Activated CD8-positive, alpha-beta memory T cell treated with anti-CD3 and anti-CD28 coated beads for 36 hours (primary cell): ENCODE data around the gene OR12D1. TPM values are rescaled to one million over a fixed set of nuclear protein-coding genes. Genes with fewer than 3 reads are reported as not detected.
"Not testable (repeated sequence)": the region's sequence is repeated elsewhere in the genome, so short reads cannot be mapped to it uniquely, and the experiment has no call there.

Experiments used
- CTCF ChIA-PET: fragments of 350-600 bp; sonication (Branson Sonifier 250); formaldehyde crosslinking; loops from one replicate; lab custom pipeline; 2021; ENCODE audit warnings: antibody characterized with exemption; lab: Charles Lee
- POLR2A ChIA-PET: fragments of 350-600 bp; sonication (Branson Sonifier 250); formaldehyde crosslinking; loops from one replicate; lab custom pipeline; 2021; ENCODE audit warnings: antibody characterized with exemption; lab: Charles Lee
- total RNA-seq, 2 experiments: library from RNA; stranded (reverse); gene quantifications; one replicate each; pipeline ENCODE4 v1.2.3, GENCODE V29; 2021

The OR12D1 gene
- total RNA-seq, result not detected

DNA sequence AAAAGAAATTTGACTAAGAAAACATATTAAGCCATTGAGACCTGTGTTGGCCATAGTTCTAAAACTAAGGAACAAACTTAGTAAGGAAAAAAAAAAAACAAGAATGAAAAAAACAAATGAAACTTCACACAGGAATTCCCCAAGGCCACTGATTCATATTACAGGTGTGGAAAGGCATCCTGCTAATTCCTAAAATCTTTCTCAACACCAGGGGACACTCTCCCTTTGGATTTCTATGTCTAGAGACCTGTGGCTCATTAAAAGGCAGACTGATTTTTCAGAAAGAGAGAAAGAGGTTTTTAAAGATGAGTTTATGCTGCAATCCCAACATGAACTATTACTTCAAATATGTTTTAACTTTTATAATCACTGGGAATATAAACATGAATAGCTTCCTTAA lies at the start of gene OR12D1:
TSS of gene OR12D1 (plus strand) at position 341 of the 400 bp plus-strand sequence.
- CTCF ChIA-PET, result no interaction called here
- POLR2A ChIA-PET, result no interaction called here

DNA sequence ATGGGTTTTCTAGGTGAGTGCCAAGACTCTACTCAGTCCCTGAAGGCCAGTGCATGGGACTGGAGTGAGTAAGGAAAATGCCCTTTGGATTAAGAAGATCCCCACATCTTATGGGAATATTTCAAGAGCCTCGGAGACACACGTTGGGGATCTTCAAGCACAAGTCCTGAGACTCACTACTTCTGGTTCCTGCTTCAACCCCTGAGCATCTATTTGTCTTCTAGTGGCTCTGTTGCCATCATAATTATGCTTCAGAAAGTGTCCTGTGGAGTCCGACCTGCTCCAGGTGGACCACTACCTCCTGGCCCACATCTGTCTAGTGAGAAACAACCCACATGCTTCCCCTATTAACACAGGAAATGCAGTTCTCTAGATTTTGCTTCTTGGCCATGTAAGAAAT lies 46.0 kb upstream of the OR12D1 start, which contains the start of gene OR5V1:
TSS of gene OR5V1 (minus strand) at position 101 of the 400 bp plus-strand sequence. CDS start 12,670 bp downstream, outside the sequence.
- CTCF ChIA-PET, result no interaction called here
- POLR2A ChIA-PET, result no interaction called here

DNA sequence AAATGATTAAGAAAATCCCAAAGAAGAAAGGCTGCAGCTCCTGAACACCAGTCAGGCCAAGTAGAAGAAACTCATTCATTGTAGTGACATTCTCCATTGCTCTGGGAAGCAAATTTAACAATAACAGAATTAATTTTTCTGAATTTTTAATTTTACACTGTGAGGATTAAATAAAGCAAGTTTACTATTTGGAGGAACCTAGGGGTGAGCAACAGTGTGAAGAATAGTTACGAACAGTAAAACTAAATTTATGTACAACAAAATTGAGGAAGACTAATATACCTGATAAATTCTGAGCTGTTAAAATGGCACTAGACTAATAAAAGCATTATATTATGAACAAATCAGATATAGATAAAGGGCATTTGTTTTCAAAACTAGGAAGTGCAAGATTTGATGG lies 39.5 kb upstream of the OR12D1 start, which contains the start of gene OR12D3:
TSS of gene OR12D3 (minus strand) at position 101 of the 400 bp plus-strand sequence. CDS start at position 97, 4 bp downstream.
- ChIA-PET POLR2A (no interaction called here), CTCF (no interaction called here)

DNA sequence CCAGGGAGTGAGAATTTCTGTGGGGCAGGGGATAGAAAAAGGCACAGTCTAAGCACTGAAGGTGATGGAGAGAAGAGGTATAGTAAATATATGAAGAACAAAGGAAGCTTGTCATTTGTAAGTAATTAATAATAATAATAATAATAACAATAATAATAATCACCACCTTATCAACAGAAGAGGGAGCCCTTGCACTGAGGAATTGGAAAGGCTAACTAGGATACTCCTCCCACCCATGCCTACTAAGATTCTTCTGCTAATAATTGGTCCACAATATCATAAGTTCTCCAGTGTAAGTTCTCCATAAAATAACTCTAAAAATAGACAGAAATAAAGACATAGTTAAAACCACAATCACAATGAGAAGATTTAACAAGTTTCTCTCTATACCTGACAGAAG lies 38.7 kb upstream of the OR12D1 start:
- CTCF ChIA-PET, result no interaction called here

DNA sequence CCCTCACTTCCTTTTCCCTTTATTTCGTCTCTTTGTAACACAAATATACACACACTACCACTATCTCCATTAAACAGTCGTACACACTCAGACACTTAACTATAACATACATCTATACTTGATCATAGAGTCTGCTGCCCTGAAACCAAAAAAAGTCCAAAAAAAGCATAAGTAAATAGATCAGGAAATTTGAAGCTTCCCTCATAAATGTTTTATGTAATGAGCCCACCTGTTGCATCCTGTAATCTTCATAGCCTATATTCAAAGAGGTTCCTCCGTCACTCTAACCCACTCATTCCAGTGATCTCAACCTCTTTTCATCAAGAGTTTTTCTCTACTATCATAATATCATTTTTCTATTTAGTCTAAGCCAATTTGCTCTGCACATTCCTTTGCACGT lies 26.2 kb upstream of the OR12D1 start:
- POLR2A ChIA-PET, result no interaction called here
- CTCF ChIA-PET, result no interaction called here

More for the DNA sequence above, 38.7 kb upstream of the OR12D1 start:
- POLR2A ChIA-PET, result no interaction called here

DNA sequence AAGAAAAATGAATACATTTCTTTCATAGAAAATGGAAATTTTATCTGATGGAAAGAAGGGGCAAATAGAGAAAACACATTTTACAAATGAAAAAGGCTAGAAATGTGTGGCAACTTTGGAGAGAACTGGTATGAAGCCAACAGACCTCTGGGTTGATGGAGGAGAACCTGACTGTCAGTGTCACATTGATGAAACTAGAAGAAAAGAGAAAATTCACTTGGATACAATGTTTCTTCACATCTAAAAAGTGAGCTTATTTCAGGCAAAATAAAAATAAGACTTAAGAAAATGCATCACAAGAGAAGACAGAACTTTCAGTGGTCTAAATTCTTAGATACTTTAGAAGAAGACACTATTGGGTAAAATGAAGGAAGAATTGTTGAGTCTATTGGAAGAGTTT lies 19.4 kb upstream of the OR12D1 start, which contains the start of gene OR12D2:
TSS of gene OR12D2 (plus strand) at position 301 of the 400 bp plus-strand sequence. CDS start 1,069 bp downstream, outside the sequence.
- ChIA-PET POLR2A (no interaction called here), CTCF (no interaction called here)

DNA sequence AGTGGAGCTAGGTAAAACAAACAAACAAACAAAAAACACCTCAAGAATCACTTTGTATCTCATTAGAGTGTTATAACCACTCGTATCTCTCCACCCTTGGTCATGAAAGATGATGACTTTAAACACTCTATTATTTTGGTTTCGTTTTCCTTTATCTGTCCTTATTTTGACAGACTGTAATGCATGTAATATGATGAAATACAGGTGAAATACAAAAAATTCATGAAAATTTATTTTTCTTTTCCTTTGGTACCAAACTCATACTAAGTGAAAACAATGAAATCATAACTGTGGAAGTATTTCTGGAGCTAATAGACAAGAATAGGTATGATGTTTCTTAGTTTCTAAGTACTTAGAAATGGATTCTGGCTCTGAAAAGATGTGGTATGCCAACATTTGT lies 15.2 kb upstream of the OR12D1 start:
- POLR2A ChIA-PET, result no interaction called here
- CTCF ChIA-PET, result no interaction called here

DNA sequence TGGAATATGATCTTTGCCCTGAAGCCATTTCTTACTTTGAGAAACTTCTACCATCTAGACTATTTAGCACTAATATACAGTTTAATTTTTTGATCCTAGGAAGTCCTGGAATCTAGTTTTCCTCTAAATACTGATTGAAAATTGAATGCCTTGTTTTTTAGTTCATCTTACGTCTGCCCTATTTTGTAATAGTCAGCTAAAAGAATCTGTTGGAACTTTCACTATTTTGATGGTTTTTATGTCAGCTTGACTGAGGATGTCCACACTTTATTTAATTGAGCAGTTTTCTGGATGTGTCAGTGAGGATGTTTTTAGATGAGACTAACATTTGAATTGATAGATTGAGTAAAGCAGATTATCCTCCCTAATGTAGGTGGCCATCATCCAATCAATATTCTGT lies 10.9 kb upstream of the OR12D1 start:
- ChIA-PET POLR2A (no interaction called here), CTCF (no interaction called here)

DNA sequence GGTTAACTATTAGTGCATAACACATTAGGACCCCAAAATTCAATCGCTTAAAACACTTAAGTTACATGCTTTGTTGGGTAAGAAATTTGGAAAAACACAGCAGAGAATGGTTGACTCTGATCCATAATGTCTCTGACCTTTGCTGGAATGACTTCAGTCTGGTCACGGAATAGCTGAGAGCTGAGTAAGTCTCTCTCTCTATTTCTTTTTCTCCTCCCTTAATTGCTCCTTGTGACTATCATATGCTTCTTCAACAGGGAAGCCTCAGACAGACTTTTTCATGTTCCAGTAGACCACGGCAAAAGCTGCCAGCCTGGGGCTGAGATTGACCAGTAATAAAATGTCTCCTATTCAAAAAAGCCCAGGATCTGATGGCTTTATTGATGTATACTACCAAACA lies 4.8 kb downstream of the OR12D1 start:
- ChIA-PET CTCF (no interaction called here), POLR2A (no interaction called here)

DNA sequence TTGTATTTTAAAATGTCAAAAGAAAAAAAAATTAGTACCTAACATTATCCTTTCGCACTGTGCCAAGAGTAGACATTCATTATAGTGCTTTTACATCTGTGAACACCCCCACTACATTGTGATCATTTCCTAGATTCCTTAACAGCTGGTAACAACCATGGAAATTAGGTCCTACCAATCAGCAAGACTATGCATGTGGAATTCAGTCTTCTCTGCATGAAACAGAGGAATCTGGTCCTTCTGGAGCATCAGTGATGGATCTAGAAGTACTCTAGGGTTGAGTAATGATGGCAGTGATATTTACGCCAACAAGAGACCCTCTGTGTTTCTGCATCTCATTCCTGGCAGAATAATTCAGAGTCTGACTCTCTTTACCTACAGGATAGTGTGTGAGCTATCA lies 9.4 kb downstream of the OR12D1 start:
- ChIA-PET CTCF (no interaction called here), POLR2A (no interaction called here)

DNA sequence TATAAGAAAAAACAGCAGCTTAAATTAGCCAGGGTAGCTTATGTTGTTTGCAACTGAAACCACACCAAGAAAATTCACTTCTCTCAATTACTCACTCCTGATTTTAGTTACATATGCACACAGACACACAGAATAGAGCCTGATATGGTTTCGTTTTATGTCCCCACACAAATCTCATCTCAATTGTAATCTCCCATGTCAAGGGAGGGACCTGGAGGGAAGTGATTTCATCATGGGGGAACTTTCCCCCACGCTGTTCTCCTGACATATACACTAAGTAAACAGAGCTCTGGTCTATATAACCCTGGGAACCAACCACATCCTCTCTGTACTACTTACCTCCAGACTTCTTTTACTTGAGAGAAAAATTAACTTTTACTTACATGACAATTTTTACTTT lies 9.8 kb downstream of the OR12D1 start:
- POLR2A ChIA-PET, result no interaction called here

DNA sequence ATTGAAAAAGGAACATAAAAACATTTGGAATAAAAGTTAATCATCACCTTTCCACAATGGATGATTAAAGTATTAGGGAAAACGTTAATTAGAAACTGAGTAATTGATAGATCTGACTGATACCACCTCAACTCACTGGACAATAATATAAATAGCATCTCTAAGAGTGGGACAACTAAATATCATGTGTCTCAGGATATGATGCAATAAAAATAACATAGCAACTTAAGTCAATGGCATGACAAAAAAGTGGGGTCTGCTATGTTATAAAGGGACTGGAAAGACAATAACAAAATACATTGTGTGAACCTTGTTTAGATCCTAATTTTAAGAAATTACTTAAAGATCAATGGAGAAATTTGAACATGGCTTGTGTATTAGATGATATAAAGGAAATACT lies 10.3 kb downstream of the OR12D1 start:
- ChIA-PET POLR2A (no interaction called here), CTCF (no interaction called here)

More for the DNA sequence above, 9.8 kb downstream of the OR12D1 start:
- CTCF ChIA-PET, result no interaction called here

DNA sequence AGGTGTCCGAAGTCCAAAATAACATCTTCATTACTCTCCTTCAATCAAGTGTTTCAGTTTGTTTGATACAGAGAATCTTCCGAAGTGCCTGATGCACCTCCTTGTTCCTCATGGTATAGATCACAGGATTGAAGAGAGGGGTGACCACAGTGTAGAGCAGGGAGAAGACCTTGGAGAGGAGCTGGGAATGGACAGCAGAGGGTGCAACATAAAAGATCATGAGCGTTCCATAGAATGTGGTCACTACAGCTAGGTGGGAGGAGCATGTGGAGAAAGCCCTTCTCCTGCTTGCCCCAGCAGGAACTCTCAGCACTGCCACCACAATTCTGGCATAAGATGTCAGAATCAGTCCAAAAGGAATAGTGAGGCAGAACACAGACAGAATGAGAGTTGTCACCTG lies 11.9 kb downstream of the OR12D1 start:
- POLR2A ChIA-PET, result no interaction called here
- CTCF ChIA-PET, result no interaction called here

DNA sequence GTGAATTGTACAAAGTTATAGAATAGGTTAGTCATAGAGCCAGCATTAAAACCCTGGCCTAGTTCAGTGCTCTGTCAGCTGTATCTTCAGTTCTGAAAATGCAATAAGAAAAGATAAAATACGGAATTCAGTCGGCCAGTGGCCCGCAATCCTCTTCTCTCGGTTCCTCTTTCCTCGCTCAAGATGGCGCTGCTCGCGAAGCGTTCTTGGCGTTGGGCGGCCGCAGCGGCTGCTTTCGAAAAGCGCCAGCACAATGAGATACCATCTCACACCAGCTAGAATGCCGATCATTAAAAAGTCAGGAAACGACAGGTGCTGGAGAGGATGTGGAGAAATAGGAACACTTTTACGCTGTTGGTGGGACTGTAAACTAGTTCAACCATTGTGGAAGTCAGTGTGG lies 22.0 kb downstream of the OR12D1 start:
- CTCF ChIA-PET, POLR2A ChIA-PET: not testable (repeated sequence)

DNA sequence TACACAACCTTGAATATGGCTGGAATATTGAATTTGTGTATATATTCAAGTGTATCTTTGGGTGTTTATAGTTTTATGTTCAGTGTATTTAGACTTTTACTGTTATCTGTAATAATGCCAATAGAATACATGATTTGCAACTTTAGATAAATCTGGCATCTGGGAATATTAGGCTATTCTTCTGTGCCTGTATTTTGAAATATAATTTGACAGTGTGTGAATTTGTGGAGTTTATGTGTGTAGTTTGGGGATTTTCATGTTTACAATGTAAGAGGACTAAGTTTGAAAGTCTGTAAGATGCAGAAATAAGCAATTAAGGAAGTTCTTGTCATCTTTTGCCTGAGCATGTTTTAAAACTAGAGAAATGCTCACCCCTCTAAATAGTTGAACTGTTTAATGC lies 24.3 kb downstream of the OR12D1 start, which contains the start of gene OR10C1:
TSS of gene OR10C1 (plus strand) at position 301 of the 400 bp plus-strand sequence. CDS start 710 bp downstream, outside the sequence.
- ChIA-PET CTCF (no interaction called here), POLR2A (no interaction called here)

DNA sequence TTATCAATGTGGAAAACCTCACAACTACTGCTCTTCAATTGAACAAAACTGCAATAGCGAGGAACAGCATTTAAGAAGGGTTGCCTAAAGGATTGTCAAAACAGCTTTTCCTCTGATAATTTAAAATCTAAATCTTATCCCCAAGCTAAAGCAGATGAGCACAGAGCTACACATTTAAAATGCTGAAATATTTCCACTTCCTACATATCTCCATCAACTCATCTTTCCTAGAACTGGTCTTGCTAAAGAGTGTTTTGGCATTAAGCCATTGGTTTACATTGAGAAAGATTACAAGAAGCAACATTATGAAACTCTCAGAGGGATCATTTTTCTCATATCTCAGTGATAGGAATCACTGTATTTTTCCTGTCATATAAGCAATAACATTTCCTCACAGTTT lies 28.0 kb downstream of the OR12D1 start:
- ChIA-PET POLR2A (no interaction called here), CTCF (no interaction called here)

DNA sequence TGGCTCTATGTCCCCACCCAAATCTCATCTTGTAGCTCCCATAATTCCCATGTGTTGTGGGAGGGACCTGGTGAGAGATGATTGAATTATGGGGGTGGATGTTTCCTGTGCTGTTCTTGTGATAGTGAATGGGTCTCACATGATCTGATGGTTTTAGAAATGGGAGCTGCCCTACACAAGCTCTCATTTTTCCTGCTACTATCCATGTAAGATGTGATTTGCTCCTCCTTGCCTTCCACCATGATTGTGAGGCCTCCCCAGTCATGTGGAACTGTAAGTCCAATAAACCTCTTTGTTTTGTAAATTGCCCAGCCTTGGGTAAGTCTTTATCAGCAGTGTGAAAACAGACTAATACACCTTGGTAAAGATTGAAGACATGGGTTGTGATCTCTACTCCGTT lies 29.3 kb downstream of the OR12D1 start:
- POLR2A ChIA-PET, CTCF ChIA-PET: not testable (repeated sequence)

DNA sequence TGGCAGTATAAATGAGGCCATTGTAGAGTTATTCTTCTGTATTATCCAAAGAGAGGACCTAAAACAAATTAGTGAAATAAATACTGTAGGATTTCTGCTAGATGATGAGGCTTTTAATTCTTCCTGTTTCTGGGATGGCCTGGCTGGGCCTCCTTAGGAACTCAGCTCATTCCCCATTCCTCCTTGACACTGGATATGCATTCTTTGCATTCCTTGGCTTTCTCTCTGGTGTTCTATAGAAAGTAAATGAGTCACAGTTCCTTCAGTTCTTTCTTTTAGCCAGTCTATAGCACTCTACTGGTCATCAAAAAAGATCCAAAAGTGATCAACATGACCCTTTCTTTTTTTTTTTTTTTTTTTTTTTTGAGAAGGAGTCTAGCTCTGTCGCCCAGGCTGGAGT lies 32.9 kb downstream of the OR12D1 start:
- ChIA-PET POLR2A (no interaction called here), CTCF (no interaction called here)

DNA sequence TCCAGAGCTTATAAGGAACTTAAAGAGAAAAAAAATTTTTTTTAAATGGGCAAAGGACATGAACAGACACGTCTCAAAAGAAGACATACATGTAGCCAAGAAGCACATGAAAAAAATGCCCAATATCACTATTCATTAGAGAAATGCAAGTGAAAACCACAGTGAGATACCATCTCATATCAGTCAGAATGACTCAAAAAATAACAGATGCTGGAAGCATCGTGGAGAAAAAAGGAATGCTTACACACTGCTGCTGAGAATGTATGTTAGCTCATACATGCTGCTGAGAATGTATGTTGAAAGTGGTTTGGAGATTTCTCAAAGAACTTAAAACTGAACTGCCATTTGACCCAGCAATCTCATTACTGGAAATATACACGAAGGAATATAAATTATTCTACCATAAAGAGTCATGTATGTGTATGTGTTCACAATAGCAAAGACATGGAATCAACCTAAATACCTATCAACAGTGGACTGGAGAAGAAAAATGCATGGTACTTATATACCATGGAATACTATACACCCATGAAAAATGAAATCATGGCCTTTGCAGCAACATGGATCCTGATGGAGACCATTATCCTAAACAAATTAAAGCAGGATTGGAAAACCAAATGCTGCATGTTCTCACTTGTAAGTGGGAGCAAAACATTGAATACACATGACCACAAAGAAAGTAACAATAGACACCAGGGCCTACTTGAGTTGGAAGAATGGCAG lies 36.9 kb downstream of the OR12D1 start:
- ChIA-PET POLR2A (no interaction called here), CTCF (no interaction called here)

DNA sequence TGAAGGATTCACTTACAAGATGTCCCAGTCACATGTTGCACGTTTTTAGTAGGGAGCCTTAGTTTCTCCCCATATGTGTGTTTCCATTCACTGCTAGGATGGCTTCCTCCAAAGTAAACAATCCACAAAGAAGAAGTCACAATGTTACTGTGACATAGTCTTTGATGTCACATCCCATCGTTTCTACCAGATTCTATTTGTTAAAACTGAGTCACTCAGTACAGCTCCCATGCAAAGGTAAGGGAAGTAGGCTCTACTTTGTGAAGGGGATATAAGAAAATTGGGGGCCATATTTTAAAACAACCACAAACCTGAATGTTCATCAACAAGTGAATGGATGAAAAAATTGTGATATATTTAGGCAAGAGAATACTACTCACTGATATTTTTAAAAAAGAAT lies 42.2 kb downstream of the OR12D1 start, which contains the start of the genes OR11A1 and OR2H1:
TSS of gene OR11A1 (minus strand) at position 101 of the 400 bp plus-strand sequence. CDS start 29,430 bp downstream, outside the sequence.
TSS of gene OR2H1 (plus strand) at position 185 of the 400 bp plus-strand sequence. CDS start 4,615 bp downstream, outside the sequence.
- CTCF ChIA-PET, result interaction anchor here (1.4 kb wide), 1 partner anchor 12 kb away, joined by 3 read pairs; no protein-coding TSS in a partner anchor
- POLR2A ChIA-PET, result no interaction called here
